ENCODE measurements around the gene RBPJL. TPM values are rescaled to one million over a fixed set of nuclear protein-coding genes. Genes with fewer than 3 reads are reported as not detected.

The RBPJL gene
- total and polyA plus RNA-seq, 2 of the 13 experiments (the other 11 are each of a cell fraction or from before 2014, with no cell fraction given), result not detected

GRCh38 chr20:45344168-45344860 lies 37.7 kb downstream of the RBPJL start (continued):
- TF ChIP-seq RNF219 (CRISPR knock-in tag; IDR thresholded peaks at IDR 0.05), result no peak
- TF ChIP-seq ARNTL (CRISPR knock-in tag; IDR thresholded peaks at IDR 0.05), result 0 out of 2 replicates have a peak, but pooled peaks have one; percentile 38
- TF ChIP-seq SYNCRIP (IDR thresholded peaks at IDR 0.05; ENCODE audit: insufficient read depth, low read depth, low read length), result no peak
- 0 out of 2 replicates have a peak, but pooled peaks have one; percentile 85 for TF ChIP-seq TIGD3 (CRISPR knock-in tag; IDR thresholded peaks at IDR 0.05; ENCODE audit: borderline replicate concordance)
- peak; percentile 64; the same call in 1 of the 2 replicates for TF ChIP-seq RFXAP (CRISPR knock-in tag; IDR thresholded peaks at IDR 0.05; ENCODE audit: borderline replicate concordance)
- no peak; the same call in 1 of the 2 replicates for TF ChIP-seq NFE2L2 (IDR thresholded peaks at IDR 0.05; ENCODE audit: low read length)
- TF ChIP-seq CC2D1A (CRISPR knock-in tag; IDR thresholded peaks at IDR 0.05), result no peak; the same call in 1 of the 2 replicates
- TF ChIP-seq NCOA2 (CRISPR knock-in tag; IDR thresholded peaks at IDR 0.05), result peak; percentile 59
- TF ChIP-seq ZNF124 (CRISPR knock-in tag; IDR thresholded peaks at IDR 0.05), result no peak; the same call in 1 of the 2 replicates
- 0 out of 2 replicates have a peak, but pooled peaks have one; percentile 37 for TF ChIP-seq CREB1 (IDR thresholded peaks at IDR 0.05)
- 0 out of 2 replicates have a peak, but pooled peaks have one; percentile 31 for TF ChIP-seq CREB1 (CRISPR knock-in tag; IDR thresholded peaks at IDR 0.05)
- TF ChIP-seq RFX3 (CRISPR knock-in tag; IDR thresholded peaks at IDR 0.05), result no peak
- TF ChIP-seq, protein P1, sequence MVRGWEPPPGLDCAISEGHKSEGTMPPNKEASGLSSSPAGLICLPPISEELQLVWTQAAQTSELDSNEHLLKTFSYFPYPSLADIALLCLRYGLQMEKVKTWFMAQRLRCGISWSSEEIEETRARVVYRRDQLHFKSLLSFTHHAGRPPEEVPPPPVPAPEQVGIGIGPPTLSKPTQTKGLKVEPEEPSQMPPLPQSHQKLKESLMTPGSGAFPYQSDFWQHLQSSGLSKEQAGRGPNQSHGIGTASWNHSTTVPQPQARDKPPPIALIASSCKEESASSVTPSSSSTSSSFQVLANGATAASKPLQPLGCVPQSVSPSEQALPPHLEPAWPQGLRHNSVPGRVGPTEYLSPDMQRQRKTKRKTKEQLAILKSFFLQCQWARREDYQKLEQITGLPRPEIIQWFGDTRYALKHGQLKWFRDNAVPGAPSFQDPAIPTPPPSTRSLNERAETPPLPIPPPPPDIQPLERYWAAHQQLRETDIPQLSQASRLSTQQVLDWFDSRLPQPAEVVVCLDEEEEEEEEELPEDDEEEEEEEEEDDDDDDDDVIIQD (CRISPR knock-in tag; IDR thresholded peaks at IDR 0.05; ENCODE audit: low read depth), result peak; percentile 54; the same call in 1 of the 2 replicates
- TF ChIP-seq PCBP1 (IDR thresholded peaks at IDR 0.05; ENCODE audit: borderline replicate concordance, low read depth, low read length), result no peak
- 0 out of 2 replicates have a peak, but pooled peaks have one; percentile 3 for TF ChIP-seq ZBTB46 (CRISPR knock-in tag; IDR thresholded peaks at IDR 0.05; ENCODE audit: borderline replicate concordance)
- TF ChIP-seq SP2 (CRISPR knock-in tag; IDR thresholded peaks at IDR 0.05), result peak; percentile 58; the same call in 1 of the 2 replicates
- TF ChIP-seq REPIN1 (CRISPR knock-in tag; IDR thresholded peaks at IDR 0.05; ENCODE audit: borderline replicate concordance, low read depth), result 0 out of 2 replicates have a peak, but pooled peaks have one; percentile 38
- peak; percentile 71; the same call in 1 of the 2 replicates for TF ChIP-seq SOX5 (CRISPR knock-in tag; IDR thresholded peaks at IDR 0.05; ENCODE audit: borderline replicate concordance)
- peak; percentile 54; the same call in 1 of the 2 replicates for TF ChIP-seq ZNF652 (CRISPR knock-in tag; IDR thresholded peaks at IDR 0.05; ENCODE audit: borderline replicate concordance, low read depth)
- TF ChIP-seq POLR2AphosphoS2 (IDR thresholded peaks at IDR 0.05; ENCODE audit: low read depth, low read length), result peak; percentile 36
- TF ChIP-seq GABPB1 (CRISPR knock-in tag; IDR thresholded peaks at IDR 0.05), result peak; percentile 57
- TF ChIP-seq ZNF563 (CRISPR knock-in tag; IDR thresholded peaks at IDR 0.05), result no peak
- 0 out of 2 replicates have a peak, but pooled peaks have one; percentile 54 for TF ChIP-seq ZNF749 (CRISPR knock-in tag; IDR thresholded peaks at IDR 0.05; ENCODE audit: borderline replicate concordance)

Measured in HepG2 (cell line).